ENCODE measurements around the gene TMEM45A.

The TMEM45A gene

DNA sequence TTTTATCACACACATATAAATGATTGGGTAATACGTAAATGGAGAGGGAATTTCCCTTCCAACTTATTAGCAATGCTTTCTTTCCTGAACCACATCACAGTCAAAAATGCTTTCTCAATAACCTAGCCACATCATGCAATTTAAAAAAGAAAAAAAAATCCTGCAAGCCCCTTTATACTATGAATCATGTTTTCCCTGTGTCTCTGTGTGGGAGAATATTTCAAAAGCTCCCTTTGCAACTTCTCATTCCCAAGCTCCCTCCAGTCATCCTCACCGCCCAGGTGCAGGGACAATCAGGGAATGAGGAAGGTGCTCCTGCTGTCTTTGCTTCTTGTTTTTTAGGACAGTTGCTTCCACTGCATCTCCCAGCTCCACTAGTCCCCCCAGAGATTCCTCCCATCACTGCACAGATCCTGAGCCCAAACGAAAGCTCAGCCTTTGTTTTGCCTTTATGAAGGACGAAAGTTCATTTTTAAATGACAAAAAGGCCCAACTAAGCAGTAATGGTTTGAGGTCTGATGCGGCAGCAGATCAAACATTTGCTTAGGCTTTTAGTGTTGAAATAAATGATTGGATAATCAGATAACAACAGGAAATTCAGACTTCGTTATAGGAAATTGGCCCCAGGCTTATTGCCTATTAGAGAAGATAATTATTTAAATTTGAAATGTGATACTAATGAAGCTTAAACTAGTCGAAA is 69.2 kb downstream of the TMEM45A start:
- H3K36me3 ChIP-seq (ENCODE audit: control insufficient read depth, insufficient read depth, low read length): no peaks in the 10 kb centered on the region
- H3K4me3 ChIP-seq (ENCODE audit: insufficient read depth, low read depth, low read length, poor library complexity, severe bottlenecking): no peak overlapping the region
- H3K9me3 ChIP-seq (ENCODE audit: control insufficient read depth, low read length): no peaks in the 10 kb centered on the region
- no peaks in the 10 kb centered on the region for H3K4me1 ChIP-seq (ENCODE audit: control insufficient read depth, insufficient read depth, low read length, poor library complexity, severe bottlenecking)
- H3K27ac ChIP-seq (ENCODE audit: insufficient read depth, low read length, poor library complexity, severe bottlenecking): no peak overlapping the region
- H3K27me3 ChIP-seq (replicated peaks; ENCODE audit: control insufficient read depth, insufficient read depth, low read length, poor library complexity, severe bottlenecking): no peaks in the 10 kb centered on the region
- no peak for DNase-seq

DNA sequence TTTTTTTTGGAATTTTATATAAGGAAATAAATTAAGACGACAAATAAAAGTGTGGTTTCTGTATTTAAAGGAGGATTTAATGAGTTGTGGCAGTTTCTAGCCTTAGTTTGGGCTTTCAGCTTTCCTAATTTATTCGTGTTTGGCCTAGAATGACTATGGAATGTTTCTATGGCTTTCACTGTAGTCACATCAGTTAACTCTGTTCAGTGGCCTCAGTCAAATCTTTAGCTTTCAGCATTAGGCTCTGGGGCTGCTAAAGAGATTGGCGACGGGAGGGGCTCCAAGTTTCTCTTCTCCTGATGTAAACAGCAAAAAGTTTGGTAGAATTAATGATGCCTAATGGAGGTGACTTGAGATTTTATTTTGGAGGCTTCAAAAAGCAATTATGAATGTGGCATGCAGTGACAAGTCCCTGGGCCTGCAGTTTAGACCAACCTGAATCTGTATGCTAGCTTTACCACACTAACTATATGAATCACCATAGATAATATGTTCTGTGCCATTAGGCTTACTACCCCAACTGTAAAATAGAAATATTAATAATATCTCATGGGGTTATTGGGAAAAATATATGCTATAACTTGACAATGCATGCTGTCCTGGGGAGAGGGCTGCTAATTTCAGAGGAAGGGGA is 69.9 kb downstream of the TMEM45A start:
- Histone ChIP-seq H3K4me1 (ENCODE audit: control insufficient read depth, insufficient read depth, low read length, poor library complexity, severe bottlenecking) (no peaks in the 10 kb centered on the region), H3K27ac (ENCODE audit: insufficient read depth, low read length, poor library complexity, severe bottlenecking) (no peak overlapping the region), H3K27me3 (replicated peaks; ENCODE audit: control insufficient read depth, insufficient read depth, low read length, poor library complexity, severe bottlenecking) (no peaks in the 10 kb centered on the region), H3K9me3 (ENCODE audit: control insufficient read depth, low read length) (no peaks in the 10 kb centered on the region), H3K4me3 (ENCODE audit: insufficient read depth, low read depth, low read length, poor library complexity, severe bottlenecking) (no peak overlapping the region), H3K36me3 (ENCODE audit: control insufficient read depth, insufficient read depth, low read length) (no peaks in the 10 kb centered on the region)
- DNase-seq: no peak

GRCh38 chr3:100563228-100563627 is 70.8 kb downstream of the TMEM45A start:
- no peak overlapping the region for H3K4me3 ChIP-seq (ENCODE audit: insufficient read depth, low read depth, low read length, poor library complexity, severe bottlenecking)
- H3K27ac ChIP-seq (ENCODE audit: insufficient read depth, low read length, poor library complexity, severe bottlenecking): no peak overlapping the region
- H3K9me3 ChIP-seq (ENCODE audit: control insufficient read depth, low read length): no peaks in the 10 kb centered on the region
- no peaks in the 10 kb centered on the region for H3K4me1 ChIP-seq (ENCODE audit: control insufficient read depth, insufficient read depth, low read length, poor library complexity, severe bottlenecking)
- no peak for DNase-seq
- H3K36me3 ChIP-seq (ENCODE audit: control insufficient read depth, insufficient read depth, low read length): no peaks in the 10 kb centered on the region
- H3K27me3 ChIP-seq (replicated peaks; ENCODE audit: control insufficient read depth, insufficient read depth, low read length, poor library complexity, severe bottlenecking): no peaks in the 10 kb centered on the region

GRCh38 chr3:100563652-100564211 is 71.3 kb downstream of the TMEM45A start:
- Histone ChIP-seq H3K36me3 (ENCODE audit: control insufficient read depth, insufficient read depth, low read length) (no peaks in the 10 kb centered on the region), H3K9me3 (ENCODE audit: control insufficient read depth, low read length) (no peaks in the 10 kb centered on the region), H3K4me1 (ENCODE audit: control insufficient read depth, insufficient read depth, low read length, poor library complexity, severe bottlenecking) (no peaks in the 10 kb centered on the region), H3K4me3 (ENCODE audit: insufficient read depth, low read depth, low read length, poor library complexity, severe bottlenecking) (no peak overlapping the region), H3K27ac (ENCODE audit: insufficient read depth, low read length, poor library complexity, severe bottlenecking) (no peak overlapping the region), H3K27me3 (replicated peaks; ENCODE audit: control insufficient read depth, insufficient read depth, low read length, poor library complexity, severe bottlenecking) (no peaks in the 10 kb centered on the region)
- DNase-seq: no peak

GRCh38 chr3:100570811-100571210 is 78.4 kb downstream of the TMEM45A start:
- Histone ChIP-seq H3K27me3 (replicated peaks; ENCODE audit: control insufficient read depth, insufficient read depth, low read length, poor library complexity, severe bottlenecking) (no peaks in the 10 kb centered on the region), H3K4me3 (ENCODE audit: insufficient read depth, low read depth, low read length, poor library complexity, severe bottlenecking) (no peak overlapping the region), H3K4me1 (ENCODE audit: control insufficient read depth, insufficient read depth, low read length, poor library complexity, severe bottlenecking) (no peaks in the 10 kb centered on the region), H3K9me3 (ENCODE audit: control insufficient read depth, low read length) (no peaks in the 10 kb centered on the region), H3K27ac (ENCODE audit: insufficient read depth, low read length, poor library complexity, severe bottlenecking) (no peak overlapping the region), H3K36me3 (ENCODE audit: control insufficient read depth, insufficient read depth, low read length) (no peaks in the 10 kb centered on the region)
- no peak for DNase-seq

DNA sequence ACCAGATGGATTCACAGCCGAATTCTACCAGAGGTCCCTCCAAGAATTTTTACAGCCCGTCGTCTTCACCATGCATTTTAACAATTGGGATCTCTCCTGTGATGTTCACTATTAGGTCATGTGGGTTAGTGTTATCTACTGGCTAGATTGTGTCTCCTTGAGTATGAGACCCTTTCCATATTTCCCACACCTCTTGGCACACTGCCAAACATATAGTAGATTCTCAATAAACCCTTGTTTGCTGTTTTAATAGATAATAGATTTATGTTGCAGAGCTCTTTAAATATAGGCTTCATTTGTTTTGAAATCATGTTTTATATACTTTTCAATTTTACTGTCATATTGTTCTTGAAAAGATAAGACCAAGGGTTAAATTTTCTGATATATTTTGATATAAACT is 82.1 kb downstream of the TMEM45A start:
- no peaks in the 10 kb centered on the region for H3K27me3 ChIP-seq (replicated peaks; ENCODE audit: control insufficient read depth, insufficient read depth, low read length, poor library complexity, severe bottlenecking)
- DNase-seq: no peak
- H3K27ac ChIP-seq (ENCODE audit: insufficient read depth, low read length, poor library complexity, severe bottlenecking): no peak overlapping the region
- H3K36me3 ChIP-seq (ENCODE audit: control insufficient read depth, insufficient read depth, low read length): no peaks in the 10 kb centered on the region
- H3K4me3 ChIP-seq (ENCODE audit: insufficient read depth, low read depth, low read length, poor library complexity, severe bottlenecking): no peak overlapping the region
- no peaks in the 10 kb centered on the region for H3K4me1 ChIP-seq (ENCODE audit: control insufficient read depth, insufficient read depth, low read length, poor library complexity, severe bottlenecking)
- no peaks in the 10 kb centered on the region for H3K9me3 ChIP-seq (ENCODE audit: control insufficient read depth, low read length)

DNA sequence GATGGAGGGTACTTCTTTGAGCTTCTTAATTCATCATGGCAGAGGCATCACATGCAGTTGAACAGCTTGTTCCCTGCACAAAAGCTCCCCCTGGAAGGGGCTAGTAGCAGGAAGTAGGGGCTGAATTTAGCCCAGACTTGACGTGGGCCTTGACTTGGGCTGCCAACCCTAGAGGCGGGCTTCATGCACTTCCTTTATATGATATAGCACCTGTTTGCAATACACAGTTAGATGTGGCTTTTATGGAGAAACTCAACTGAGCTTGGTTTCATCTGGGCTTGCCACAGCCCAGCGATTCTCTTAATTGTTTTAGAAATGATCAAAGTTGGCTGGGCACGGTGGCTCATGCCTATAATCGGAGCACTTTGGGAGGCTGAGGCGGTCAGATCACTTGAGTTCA is 83.3 kb downstream of the TMEM45A start:
- H3K4me1 ChIP-seq (ENCODE audit: control insufficient read depth, insufficient read depth, low read length, poor library complexity, severe bottlenecking): no peaks in the 10 kb centered on the region
- DNase-seq: no peak
- H3K9me3 ChIP-seq (ENCODE audit: control insufficient read depth, low read length): no peaks in the 10 kb centered on the region
- H3K27ac ChIP-seq (ENCODE audit: insufficient read depth, low read length, poor library complexity, severe bottlenecking): no peak overlapping the region
- H3K4me3 ChIP-seq (ENCODE audit: insufficient read depth, low read depth, low read length, poor library complexity, severe bottlenecking): no peak overlapping the region
- no peaks in the 10 kb centered on the region for H3K27me3 ChIP-seq (replicated peaks; ENCODE audit: control insufficient read depth, insufficient read depth, low read length, poor library complexity, severe bottlenecking)
- H3K36me3 ChIP-seq (ENCODE audit: control insufficient read depth, insufficient read depth, low read length): no peaks in the 10 kb centered on the region

DNA sequence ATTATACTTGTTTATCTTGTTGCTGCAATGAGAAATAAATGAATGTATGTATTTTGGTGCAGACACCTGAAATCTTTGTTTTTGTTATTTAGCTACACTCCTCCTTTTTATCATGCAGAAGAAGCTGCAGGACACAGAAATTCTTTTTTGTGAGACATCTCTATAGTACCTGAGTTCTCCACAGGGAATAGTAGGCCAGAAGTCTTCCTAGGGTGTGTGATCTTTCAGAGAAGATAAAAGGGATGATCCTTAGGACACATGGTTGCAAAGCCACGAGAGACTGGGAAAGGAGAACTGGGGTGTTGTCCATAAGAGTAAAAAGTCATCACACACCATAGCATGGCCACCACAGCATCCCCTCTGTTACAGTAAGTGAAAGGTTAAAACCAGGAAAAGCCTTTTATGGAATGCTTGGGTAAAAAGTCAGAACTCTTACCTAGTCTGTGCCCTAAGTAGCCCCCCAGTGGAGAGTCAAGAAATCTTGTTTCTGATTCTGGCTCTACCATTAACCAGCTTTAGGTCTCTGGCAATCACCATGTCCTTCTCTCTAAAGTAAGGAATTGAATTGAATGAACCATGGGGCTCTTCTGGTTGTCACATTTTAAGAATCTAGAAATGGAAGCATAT is 85.1 kb downstream of the TMEM45A start:
- no peak for DNase-seq
- no peaks in the 10 kb centered on the region for H3K36me3 ChIP-seq (ENCODE audit: control insufficient read depth, insufficient read depth, low read length)
- H3K9me3 ChIP-seq (ENCODE audit: control insufficient read depth, low read length): no peaks in the 10 kb centered on the region
- H3K4me1 ChIP-seq (ENCODE audit: control insufficient read depth, insufficient read depth, low read length, poor library complexity, severe bottlenecking): no peaks in the 10 kb centered on the region
- H3K4me3 ChIP-seq (ENCODE audit: insufficient read depth, low read depth, low read length, poor library complexity, severe bottlenecking): no peak overlapping the region
- H3K27ac ChIP-seq (ENCODE audit: insufficient read depth, low read length, poor library complexity, severe bottlenecking): no peak overlapping the region
- H3K27me3 ChIP-seq (replicated peaks; ENCODE audit: control insufficient read depth, insufficient read depth, low read length, poor library complexity, severe bottlenecking): no peaks in the 10 kb centered on the region

DNA sequence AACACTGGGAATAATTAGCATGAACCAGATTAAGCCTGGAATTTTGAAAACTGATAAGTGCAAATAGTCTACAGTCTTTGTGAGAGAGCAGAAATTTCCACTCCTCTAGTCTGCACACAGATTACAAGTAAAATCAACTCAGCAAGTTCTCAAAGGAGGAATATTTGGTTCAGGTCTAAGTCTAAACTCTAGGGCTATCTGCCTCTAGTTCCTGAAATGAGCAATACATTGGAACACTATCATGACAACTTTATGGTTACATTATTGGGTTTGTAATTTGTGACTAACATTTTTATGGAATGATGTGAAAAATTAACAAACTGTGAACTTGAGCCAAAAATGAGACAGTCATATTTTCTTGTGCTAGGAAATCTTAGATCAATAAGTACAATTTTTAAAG is 86.2 kb downstream of the TMEM45A start:
- Histone ChIP-seq H3K36me3 (ENCODE audit: control insufficient read depth, insufficient read depth, low read length) (no peaks in the 10 kb centered on the region), H3K27ac (ENCODE audit: insufficient read depth, low read length, poor library complexity, severe bottlenecking) (no peak overlapping the region), H3K9me3 (ENCODE audit: control insufficient read depth, low read length) (no peaks in the 10 kb centered on the region), H3K4me1 (ENCODE audit: control insufficient read depth, insufficient read depth, low read length, poor library complexity, severe bottlenecking) (no peaks in the 10 kb centered on the region), H3K27me3 (replicated peaks; ENCODE audit: control insufficient read depth, insufficient read depth, low read length, poor library complexity, severe bottlenecking) (no peaks in the 10 kb centered on the region), H3K4me3 (ENCODE audit: insufficient read depth, low read depth, low read length, poor library complexity, severe bottlenecking) (no peak overlapping the region)
- no peak for DNase-seq

DNA sequence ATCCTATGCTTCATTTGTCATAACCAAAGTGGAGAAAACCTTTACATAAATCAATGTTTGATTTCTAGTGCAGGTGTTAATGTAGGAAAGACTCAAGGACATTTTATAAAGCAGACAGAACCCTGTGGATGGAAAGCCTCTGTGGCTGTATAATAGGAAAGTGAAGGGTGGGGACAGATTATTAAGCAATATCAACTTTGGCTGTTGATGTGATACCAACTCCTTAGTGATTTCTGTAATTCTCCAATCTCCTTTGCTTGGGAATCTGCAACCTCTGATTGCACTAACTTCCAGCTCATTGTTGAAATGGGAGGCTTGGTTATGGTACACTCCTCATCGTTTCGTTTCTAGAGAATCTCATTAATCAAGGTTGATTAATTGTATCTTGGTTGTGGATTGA is 87.7 kb downstream of the TMEM45A start:
- Histone ChIP-seq H3K4me3 (ENCODE audit: insufficient read depth, low read depth, low read length, poor library complexity, severe bottlenecking) (no peak overlapping the region), H3K36me3 (ENCODE audit: control insufficient read depth, insufficient read depth, low read length) (no peaks in the 10 kb centered on the region), H3K27me3 (replicated peaks; ENCODE audit: control insufficient read depth, insufficient read depth, low read length, poor library complexity, severe bottlenecking) (no peaks in the 10 kb centered on the region), H3K4me1 (ENCODE audit: control insufficient read depth, insufficient read depth, low read length, poor library complexity, severe bottlenecking) (no peaks in the 10 kb centered on the region), H3K9me3 (ENCODE audit: control insufficient read depth, low read length) (no peaks in the 10 kb centered on the region), H3K27ac (ENCODE audit: insufficient read depth, low read length, poor library complexity, severe bottlenecking) (no peak overlapping the region)
- DNase-seq: no peak

All from effector memory CD4-positive, alpha-beta T cell (primary cell).